ENCODE measurements around the gene SLITRK5. TPM values are rescaled to one million over a fixed set of nuclear protein-coding genes. Genes with fewer than 3 reads are reported as not detected.

Gene SLITRK5
- total and polyA plus RNA-seq, 2 donors = 0.09 to 0.14 TPM

DNA sequence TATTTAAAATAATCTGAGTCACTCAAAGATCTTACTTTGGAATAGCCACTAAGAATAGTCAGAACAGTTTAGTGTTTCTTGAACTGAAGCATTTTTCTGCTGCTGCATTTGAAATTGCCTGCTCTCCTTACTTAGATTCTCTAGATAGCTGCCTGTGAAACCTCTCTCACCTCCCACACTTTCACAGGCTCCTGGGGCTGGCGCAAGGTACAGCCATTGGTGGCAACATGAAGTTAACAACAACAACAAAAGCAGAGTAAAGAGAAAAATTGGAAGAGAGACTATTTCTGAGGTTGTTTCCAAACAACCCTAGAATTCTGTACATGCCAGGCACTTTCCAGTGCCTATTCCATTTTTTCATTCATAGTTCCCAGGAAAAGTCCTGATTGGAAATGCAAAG lies 25.3 kb downstream of the SLITRK5 start:
- Histone ChIP-seq H3K9me3 (ENCODE audit: control insufficient read depth in 2 of 2, insufficient read depth in 1 of 2, low read length in 1 of 2) (no peaks in the 10 kb centered on the region), H3K4me3 (ENCODE audit: low read length in 2 of 2) (no peak overlapping the region), H3K36me3 (ENCODE audit: control insufficient read depth in 2 of 2, insufficient read depth in 2 of 2, low read length in 1 of 2) (no peaks in the 10 kb centered on the region), H3K27me3 (ENCODE audit: control insufficient read depth in 2 of 2, insufficient read depth in 1 of 2, low read length in 1 of 2) (no peaks in the 10 kb centered on the region), H3K4me1 (ENCODE audit: control insufficient read depth in 2 of 2, insufficient read depth in 2 of 2, low read length in 2 of 2) (no peaks in the 10 kb centered on the region), H3K27ac (ENCODE audit: low read depth in 1 of 2, low read length in 1 of 2) (no peak overlapping the region)
- DNase-seq (ENCODE audit: low read depth in 6 of 9, low spot score in 9 of 9) = no peak
- 100% methylated on average over 1 of the region's 1 CpG for WGBS

DNA sequence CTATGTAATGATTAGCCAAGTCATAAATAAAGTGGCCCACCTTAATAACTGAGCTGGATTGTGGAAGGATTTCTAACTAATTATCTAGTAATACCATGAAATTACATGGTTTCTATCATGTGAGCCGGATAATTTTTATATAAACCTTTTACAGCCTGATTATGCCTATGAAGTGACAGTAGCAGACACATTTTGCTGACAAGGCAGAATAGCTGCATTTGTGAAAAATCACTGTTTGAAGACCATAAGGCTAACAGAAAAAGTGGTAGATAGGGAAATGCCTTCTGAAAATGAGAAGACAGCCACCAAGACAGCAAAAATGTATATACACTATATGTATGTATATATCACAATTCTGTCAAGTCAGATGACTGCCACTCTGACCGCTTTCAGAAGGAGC lies 27.1 kb downstream of the SLITRK5 start:
- 97% methylated on average over 2 of the region's 2 CpGs for WGBS
- no peak overlapping the region for H3K4me3 ChIP-seq (ENCODE audit: low read length in 2 of 2)

DNA sequence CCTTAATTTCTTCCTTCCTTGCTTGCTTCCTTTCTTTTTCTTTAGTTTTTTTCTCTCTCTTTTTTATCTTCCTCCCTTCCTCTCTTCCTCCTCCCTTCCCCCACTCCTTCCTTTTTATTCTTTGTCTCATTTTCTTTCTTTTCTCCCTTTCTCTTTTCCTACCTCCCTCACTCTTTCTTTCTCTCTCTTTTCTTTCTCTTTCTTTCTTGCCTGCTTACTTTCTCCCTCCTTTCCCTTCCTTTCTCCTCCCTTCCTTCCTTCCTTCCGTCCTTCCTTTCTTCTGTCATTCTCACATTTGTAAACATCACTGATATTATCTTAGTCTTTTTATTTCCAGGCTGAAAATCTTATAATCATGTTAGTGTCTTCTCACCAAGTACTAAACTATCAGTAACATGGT lies 38.8 kb downstream of the SLITRK5 start:
- no peaks in the 10 kb centered on the region for H3K27me3 ChIP-seq (ENCODE audit: control insufficient read depth in 2 of 2, insufficient read depth in 1 of 2, low read length in 1 of 2)
- no peaks in the 10 kb centered on the region for H3K9me3 ChIP-seq (ENCODE audit: control insufficient read depth in 2 of 2, insufficient read depth in 1 of 2, low read length in 1 of 2)
- H3K4me1 ChIP-seq (ENCODE audit: control insufficient read depth in 2 of 2, insufficient read depth in 2 of 2, low read length in 2 of 2) = no peaks in the 10 kb centered on the region
- H3K27ac ChIP-seq (ENCODE audit: low read depth in 1 of 2, low read length in 1 of 2) = no peak overlapping the region
- no peak overlapping the region for H3K4me3 ChIP-seq (ENCODE audit: low read length in 2 of 2)
- DNase-seq (ENCODE audit: low read depth in 6 of 9, low spot score in 9 of 9) = no peak
- 84% methylated on average over 1 of the region's 1 CpG for WGBS
- no peaks in the 10 kb centered on the region for H3K36me3 ChIP-seq (ENCODE audit: control insufficient read depth in 2 of 2, insufficient read depth in 2 of 2, low read length in 1 of 2)

More for the DNA sequence above, 27.1 kb downstream of the SLITRK5 start:
- Histone ChIP-seq H3K36me3 (ENCODE audit: control insufficient read depth in 2 of 2, insufficient read depth in 2 of 2, low read length in 1 of 2) (no peaks in the 10 kb centered on the region), H3K27ac (ENCODE audit: low read depth in 1 of 2, low read length in 1 of 2) (no peak overlapping the region), H3K9me3 (ENCODE audit: control insufficient read depth in 2 of 2, insufficient read depth in 1 of 2, low read length in 1 of 2) (no peaks in the 10 kb centered on the region), H3K27me3 (ENCODE audit: control insufficient read depth in 2 of 2, insufficient read depth in 1 of 2, low read length in 1 of 2) (no peaks in the 10 kb centered on the region), H3K4me1 (ENCODE audit: control insufficient read depth in 2 of 2, insufficient read depth in 2 of 2, low read length in 2 of 2) (no peaks in the 10 kb centered on the region)
- no peak for DNase-seq (ENCODE audit: low read depth in 6 of 9, low spot score in 9 of 9)

GRCh38 chr13:87712012-87712411 lies 40.8 kb downstream of the SLITRK5 start:
- WGBS = 81% methylated on average over 2 of the region's 2 CpGs

More at GRCh38 chr13:87712012-87712411, 40.8 kb downstream of the SLITRK5 start:
- Histone ChIP-seq H3K27ac (ENCODE audit: low read depth in 1 of 2, low read length in 1 of 2) (no peak overlapping the region), H3K27me3 (ENCODE audit: control insufficient read depth in 2 of 2, insufficient read depth in 1 of 2, low read length in 1 of 2) (no peaks in the 10 kb centered on the region), H3K4me3 (ENCODE audit: low read length in 2 of 2) (no peak overlapping the region), H3K36me3 (ENCODE audit: control insufficient read depth in 2 of 2, insufficient read depth in 2 of 2, low read length in 1 of 2) (no peaks in the 10 kb centered on the region), H3K9me3 (ENCODE audit: control insufficient read depth in 2 of 2, insufficient read depth in 1 of 2, low read length in 1 of 2) (no peaks in the 10 kb centered on the region), H3K4me1 (ENCODE audit: control insufficient read depth in 2 of 2, insufficient read depth in 2 of 2, low read length in 2 of 2) (no peaks in the 10 kb centered on the region)
- no peak for DNase-seq (ENCODE audit: low read depth in 6 of 9, low spot score in 9 of 9)
